ENCODE results near the gene PDE5A. TPM values are rescaled to one million over a fixed set of nuclear protein-coding genes. Genes with fewer than 3 reads are reported as not detected.
"Not testable (repeated sequence)": the region's sequence is repeated elsewhere in the genome, so short reads cannot be mapped to it uniquely, and the experiment has no call there.

Gene PDE5A
- total RNA-seq: under 1 TPM; 0.52 to 0.86 (median 0.76) TPM

DNA sequence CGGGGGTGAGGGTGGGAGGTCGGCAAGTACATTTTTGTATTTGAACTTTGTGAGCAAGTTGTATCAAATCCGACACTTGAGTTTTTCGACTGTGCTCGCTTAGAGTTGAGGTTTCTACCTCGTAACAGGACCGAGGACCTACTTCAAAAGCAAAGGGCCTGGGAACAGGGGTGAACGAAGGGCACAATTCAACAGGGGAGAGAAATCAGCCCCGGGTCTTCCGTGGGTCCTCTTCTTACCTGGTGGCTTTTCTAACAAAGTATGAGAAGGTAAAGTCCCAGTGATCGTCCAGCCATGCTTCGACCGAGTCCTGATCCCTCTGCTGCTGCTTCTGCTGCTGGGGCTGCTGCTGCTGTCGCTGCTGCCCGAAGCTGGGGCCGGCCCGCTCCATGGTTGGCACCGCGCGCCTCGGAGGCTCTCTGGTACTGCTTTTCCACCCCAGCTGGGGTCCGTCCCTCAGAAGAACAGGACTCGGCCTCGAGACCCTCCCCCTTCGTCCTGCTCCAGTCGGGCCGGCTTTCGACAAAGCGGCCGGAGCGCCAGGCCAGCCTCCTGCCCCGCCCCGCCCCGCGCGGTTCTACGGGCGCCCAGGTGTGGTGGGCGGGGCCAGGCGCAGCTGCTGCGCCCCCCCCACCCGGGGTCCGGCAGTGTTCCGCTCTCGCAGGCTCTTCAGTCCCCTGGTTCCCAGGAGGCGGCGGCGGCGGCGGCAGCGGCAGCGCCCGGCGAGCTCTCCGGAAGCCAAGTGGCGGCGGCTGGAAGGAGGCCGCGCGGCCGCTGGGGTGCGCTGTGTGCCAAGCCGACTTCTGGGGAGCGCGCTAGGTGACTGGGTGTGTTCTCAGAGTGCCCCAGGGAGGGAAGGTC is at the start of gene PDE5A:
TSS of gene PDE5A (minus strand) at position 524 of the 861 bp plus-strand sequence. CDS start at position 391, 133 bp downstream.
- no peaks in the 10 kb centered on the region for H3K9me3 Mint-ChIP-seq
- H3K36me3 Mint-ChIP-seq (ENCODE audit: insufficient read depth): no peaks in the 10 kb centered on the region
- H3K4me1 Mint-ChIP-seq (ENCODE audit: low read depth): peaks cover 17% of the 10 kb centered on the region
- ATAC-seq (peak; percentile 85 to 87), DNase-seq (peak; percentile 69)
- H3K27me3 Mint-ChIP-seq (ENCODE audit: low read depth): peaks cover 16% of the 10 kb centered on the region
- H3K4me3 Mint-ChIP-seq: peak within 1 kb of the TSS; percentile 85

DNA sequence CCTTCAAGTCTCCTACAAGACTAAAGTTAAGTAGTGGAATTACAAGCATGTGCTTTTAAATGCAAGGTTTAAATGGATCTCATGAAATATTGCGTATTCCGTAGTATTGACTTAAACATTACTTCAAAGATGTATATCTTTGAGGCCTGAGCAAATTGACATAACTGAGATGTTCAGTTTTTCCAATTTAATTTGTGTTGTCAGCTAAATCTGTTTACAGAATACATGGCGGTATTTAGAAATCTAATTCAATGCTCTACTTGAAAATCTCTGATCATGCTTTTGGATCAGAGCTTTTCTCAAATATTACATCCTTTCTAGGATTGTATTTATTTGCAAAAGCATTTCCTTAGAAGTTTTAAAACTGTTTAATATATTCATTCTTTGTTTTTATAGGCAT is 47.5 kb upstream of the PDE5A start:
- Mint-ChIP-seq H3K4me1 (ENCODE audit: low read depth) (no peaks in the 10 kb centered on the region), H3K9me3 (no peaks in the 10 kb centered on the region), H3K27me3 (ENCODE audit: low read depth) (no peaks in the 10 kb centered on the region), H3K4me3 (no peak overlapping the region), H3K36me3 (ENCODE audit: insufficient read depth) (no peaks in the 10 kb centered on the region)
- no peak for ATAC-seq
- no peak for DNase-seq

DNA sequence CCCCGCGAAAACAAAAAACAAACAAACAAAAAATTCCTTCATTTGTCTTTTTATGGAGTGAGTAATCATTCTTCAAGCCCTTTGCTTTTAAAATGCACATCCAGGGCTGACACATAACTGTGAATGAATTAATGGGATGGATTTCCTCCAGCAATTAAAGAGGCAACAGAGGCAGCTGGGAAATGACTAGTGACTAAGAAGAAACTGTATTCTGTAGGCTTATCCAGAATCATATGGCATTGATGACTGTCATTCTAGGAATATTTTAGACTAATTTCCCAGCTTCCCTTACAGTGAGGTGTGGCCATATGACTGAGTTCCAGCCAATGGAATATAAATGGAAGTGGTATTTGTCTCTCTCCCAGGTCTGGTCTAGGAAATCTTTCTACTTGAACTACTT is 46.8 kb upstream of the PDE5A start:
- DNase-seq (no peak), ATAC-seq (no peak)
- H3K36me3 Mint-ChIP-seq (ENCODE audit: insufficient read depth): no peaks in the 10 kb centered on the region
- no peak overlapping the region for H3K4me3 Mint-ChIP-seq
- no peaks in the 10 kb centered on the region for H3K9me3 Mint-ChIP-seq
- H3K4me1 Mint-ChIP-seq (ENCODE audit: low read depth): no peaks in the 10 kb centered on the region
- no peaks in the 10 kb centered on the region for H3K27me3 Mint-ChIP-seq (ENCODE audit: low read depth)

DNA sequence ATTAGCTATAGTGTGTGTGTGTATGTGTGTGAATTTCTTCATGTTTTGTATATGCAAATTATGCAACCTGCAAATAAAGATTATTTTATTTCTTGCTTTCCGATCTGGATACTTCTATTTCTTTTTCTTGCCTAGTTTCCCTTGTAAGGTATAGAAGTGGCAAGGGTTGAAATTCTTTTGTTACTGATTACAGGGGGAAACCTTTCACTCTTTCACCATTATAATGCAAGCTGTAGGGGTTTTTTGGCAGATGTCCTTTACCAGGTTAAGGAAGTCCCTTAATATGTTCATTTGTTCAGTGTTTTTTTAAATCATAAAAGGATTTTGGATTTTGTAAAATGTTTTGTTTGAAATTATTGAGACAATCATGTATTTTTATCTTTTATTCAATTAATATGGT is 44.3 kb upstream of the PDE5A start:
- DNase-seq: no peak
- H3K4me3 Mint-ChIP-seq: no peak overlapping the region
- no peaks in the 10 kb centered on the region for H3K27me3 Mint-ChIP-seq (ENCODE audit: low read depth)
- ATAC-seq: no peak
- no peaks in the 10 kb centered on the region for H3K4me1 Mint-ChIP-seq (ENCODE audit: low read depth)
- H3K36me3 Mint-ChIP-seq (ENCODE audit: insufficient read depth): no peaks in the 10 kb centered on the region
- no peaks in the 10 kb centered on the region for H3K9me3 Mint-ChIP-seq

DNA sequence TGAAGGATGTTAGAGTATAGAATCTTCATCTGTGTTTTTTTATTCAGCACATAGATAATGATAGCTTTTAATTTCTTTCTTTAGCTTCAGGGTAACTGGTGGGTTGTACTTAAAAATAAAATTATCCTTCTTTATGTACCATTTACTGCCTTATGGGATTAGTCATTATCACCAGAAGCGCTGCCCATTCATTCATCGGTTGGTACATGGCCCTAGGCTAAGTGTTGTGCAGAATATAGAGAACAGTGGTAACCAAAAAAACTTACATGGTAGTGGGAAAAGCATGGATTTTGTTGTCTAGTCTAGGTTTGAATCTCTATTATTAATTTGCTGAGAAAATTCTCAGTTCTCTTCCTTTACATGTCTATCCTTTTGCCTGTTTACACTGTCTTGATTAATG is 43.5 kb upstream of the PDE5A start:
- no peaks in the 10 kb centered on the region for H3K9me3 Mint-ChIP-seq
- no peaks in the 10 kb centered on the region for H3K27me3 Mint-ChIP-seq (ENCODE audit: low read depth)
- no peaks in the 10 kb centered on the region for H3K36me3 Mint-ChIP-seq (ENCODE audit: insufficient read depth)
- ATAC-seq (no peak), DNase-seq (no peak)
- H3K4me1 Mint-ChIP-seq (ENCODE audit: low read depth): no peaks in the 10 kb centered on the region
- no peak overlapping the region for H3K4me3 Mint-ChIP-seq

DNA sequence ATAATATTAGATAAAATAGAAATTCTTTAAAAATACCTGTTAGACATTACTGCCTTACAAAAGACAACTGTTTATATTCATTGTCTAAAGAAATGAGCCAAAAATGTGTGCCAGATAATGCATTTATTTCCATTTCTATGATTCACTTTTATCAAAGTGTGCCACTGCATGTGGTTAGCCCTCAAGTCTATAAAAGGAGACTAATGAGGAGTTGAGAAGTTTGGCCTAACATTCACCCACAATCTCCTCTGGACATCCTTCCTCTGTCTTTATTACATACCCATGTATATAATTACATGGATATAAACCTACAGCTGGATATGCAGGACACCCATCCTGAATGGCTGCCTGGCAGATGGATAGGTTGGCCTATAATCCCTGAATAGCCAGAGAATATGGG is 42.6 kb upstream of the PDE5A start:
- no peak for ATAC-seq
- Mint-ChIP-seq H3K4me1 (ENCODE audit: low read depth) (no peaks in the 10 kb centered on the region), H3K4me3 (no peak overlapping the region), H3K9me3 (no peaks in the 10 kb centered on the region), H3K27me3 (ENCODE audit: low read depth) (peaks cover 6% of the 10 kb centered on the region), H3K36me3 (ENCODE audit: insufficient read depth) (no peaks in the 10 kb centered on the region)
- DNase-seq: no peak

DNA sequence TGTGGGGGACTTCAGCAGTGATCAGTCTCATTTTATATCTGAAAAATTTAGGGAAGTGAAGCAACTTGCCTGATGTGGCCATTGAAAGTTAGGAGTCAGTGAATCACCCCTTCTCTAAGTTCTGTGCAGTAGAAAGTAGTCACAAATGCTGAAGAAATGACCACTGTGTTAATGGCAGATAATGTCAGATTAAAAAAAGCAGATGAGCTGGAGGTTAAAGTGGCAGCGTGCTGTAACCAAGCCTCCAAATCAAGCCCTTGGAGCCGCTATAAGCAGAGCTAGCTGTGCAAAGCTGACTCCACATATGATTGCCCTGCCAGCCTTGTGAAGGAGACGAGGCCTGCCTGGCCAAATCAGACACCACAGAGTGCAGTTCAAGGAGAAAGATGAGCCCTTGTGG is 39.2 kb upstream of the PDE5A start:
- Mint-ChIP-seq H3K4me3 (no peak overlapping the region), H3K27me3 (ENCODE audit: low read depth) (peaks cover 10% of the 10 kb centered on the region), H3K4me1 (ENCODE audit: low read depth) (peaks cover 3% of the 10 kb centered on the region), H3K9me3 (no peaks in the 10 kb centered on the region), H3K36me3 (ENCODE audit: insufficient read depth) (no peaks in the 10 kb centered on the region)
- DNase-seq (no peak), ATAC-seq (no peak)

DNA sequence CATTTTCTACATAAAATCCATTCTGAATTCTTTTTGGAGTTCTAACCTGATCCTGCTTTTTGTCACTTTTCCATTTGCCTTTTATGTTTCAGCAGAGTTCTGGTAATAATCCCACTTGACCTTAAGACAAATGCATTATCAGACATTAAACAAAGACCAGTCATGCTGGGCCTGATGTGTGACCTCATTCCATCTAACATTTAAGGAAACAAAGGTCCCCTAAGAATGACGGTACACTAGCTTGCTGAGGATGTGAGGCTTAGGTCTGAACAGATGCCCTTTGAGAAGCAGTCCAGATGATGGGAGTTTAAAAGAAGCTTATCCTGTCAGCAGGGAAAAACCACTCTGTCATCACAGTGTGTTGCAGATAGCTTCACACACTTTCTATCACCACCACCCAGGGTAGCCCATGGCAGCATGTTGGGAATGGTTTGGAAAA is 38.1 kb upstream of the PDE5A start:
- ATAC-seq: no peak
- DNase-seq: no peak
- H3K36me3 Mint-ChIP-seq (ENCODE audit: insufficient read depth): no peaks in the 10 kb centered on the region
- no peak overlapping the region for H3K4me3 Mint-ChIP-seq
- no peaks in the 10 kb centered on the region for H3K9me3 Mint-ChIP-seq
- H3K27me3 Mint-ChIP-seq (ENCODE audit: low read depth): peaks cover 13% of the 10 kb centered on the region
- peaks cover 3% of the 10 kb centered on the region for H3K4me1 Mint-ChIP-seq (ENCODE audit: low read depth)

DNA sequence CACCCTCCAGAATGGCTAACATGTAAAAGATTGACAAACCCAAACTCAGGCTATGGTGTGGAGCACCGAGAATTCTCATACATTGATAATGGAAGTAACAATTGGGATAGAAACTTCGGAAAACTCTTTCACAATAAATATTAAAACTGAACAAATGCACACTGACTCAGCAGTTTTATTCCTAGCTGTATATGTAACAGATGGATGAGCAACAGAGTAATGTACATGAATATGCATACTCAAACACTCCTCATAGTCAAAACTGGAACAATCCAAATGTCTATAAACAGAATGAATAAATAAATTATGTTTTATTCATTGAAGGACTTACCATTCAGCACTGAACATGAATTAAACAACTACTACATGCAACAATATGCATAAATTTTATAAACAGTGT is 37.1 kb upstream of the PDE5A start:
- Mint-ChIP-seq H3K36me3 (ENCODE audit: insufficient read depth) (no peaks in the 10 kb centered on the region), H3K27me3 (ENCODE audit: low read depth) (peaks cover 13% of the 10 kb centered on the region), H3K9me3 (no peaks in the 10 kb centered on the region), H3K4me1 (ENCODE audit: low read depth) (peaks cover 3% of the 10 kb centered on the region), H3K4me3 (no peak overlapping the region)
- DNase-seq (no peak), ATAC-seq (no peak)

DNA sequence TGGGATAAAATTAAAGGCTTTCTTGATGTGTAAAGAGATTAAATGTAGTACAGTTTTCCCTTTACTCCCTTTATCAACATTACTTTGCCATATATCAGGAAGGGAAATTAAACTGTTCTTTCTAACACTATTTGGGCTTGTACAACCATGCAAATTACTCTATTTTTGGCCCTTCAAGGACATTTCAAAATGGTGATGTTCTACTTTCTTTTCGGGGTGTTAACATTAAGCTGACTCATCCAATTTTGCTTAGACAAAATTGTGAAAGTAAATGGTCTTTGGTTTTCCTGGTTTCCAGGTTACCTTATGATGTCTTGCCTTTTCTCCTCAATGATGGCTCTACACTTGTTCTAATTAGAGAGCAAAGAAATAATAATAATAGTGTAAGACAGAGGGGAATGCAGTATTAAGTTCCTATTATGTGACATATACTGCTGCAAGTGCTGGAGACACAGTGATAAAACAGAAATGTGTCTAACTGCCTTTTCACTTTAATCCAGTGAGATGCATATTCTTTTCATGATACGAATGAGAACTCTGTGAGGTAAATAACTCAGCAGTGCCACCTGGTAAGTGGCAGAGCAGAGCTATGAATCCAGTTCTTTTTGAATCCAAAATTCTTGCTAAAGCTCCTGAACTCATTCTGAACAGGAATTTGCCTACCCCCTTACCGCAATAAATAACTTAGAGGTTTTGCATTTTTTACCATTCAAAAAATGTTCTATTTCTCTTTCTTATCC is 35.7 kb upstream of the PDE5A start:
- no peaks in the 10 kb centered on the region for H3K36me3 Mint-ChIP-seq (ENCODE audit: insufficient read depth)
- H3K4me3 Mint-ChIP-seq: no peak overlapping the region
- peaks cover 13% of the 10 kb centered on the region for H3K27me3 Mint-ChIP-seq (ENCODE audit: low read depth)
- no peak for DNase-seq
- H3K9me3 Mint-ChIP-seq: no peaks in the 10 kb centered on the region
- ATAC-seq: no peak
- H3K4me1 Mint-ChIP-seq (ENCODE audit: low read depth): peaks cover 3% of the 10 kb centered on the region

DNA sequence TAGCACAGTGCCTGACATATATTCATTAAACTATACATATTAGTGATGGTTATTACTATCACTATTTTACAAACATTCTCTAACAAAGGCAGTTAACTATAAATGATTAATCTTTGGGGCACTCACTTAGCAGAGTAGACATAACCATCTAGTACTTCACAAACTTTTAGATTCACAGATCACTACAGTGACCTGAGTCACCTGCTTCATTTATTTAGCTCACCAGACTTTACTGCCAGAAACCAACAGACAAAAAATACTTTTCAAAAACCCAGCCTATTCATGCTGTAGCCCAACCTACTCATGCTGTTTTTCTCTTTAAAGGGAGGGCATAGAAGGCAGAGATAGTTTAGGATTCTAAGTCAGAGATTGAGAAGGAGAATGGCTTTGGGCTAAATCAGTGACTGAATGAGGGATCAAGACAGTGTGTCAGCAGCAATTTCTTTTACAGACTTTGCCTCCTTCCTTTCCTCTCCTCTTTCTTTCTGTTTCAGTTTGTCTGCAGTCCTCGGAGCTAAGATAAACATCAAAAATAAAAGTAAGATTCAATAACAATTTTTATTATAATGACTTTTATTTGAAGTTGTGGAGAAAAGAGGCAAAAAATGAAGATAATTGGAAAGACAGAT is 34.7 kb upstream of the PDE5A start:
- Mint-ChIP-seq H3K9me3 (no peaks in the 10 kb centered on the region), H3K4me3 (no peak overlapping the region), H3K36me3 (ENCODE audit: insufficient read depth) (no peaks in the 10 kb centered on the region), H3K4me1 (ENCODE audit: low read depth) (peaks cover 3% of the 10 kb centered on the region), H3K27me3 (ENCODE audit: low read depth) (peaks cover 13% of the 10 kb centered on the region)
- ATAC-seq: no peak
- no peak for DNase-seq

DNA sequence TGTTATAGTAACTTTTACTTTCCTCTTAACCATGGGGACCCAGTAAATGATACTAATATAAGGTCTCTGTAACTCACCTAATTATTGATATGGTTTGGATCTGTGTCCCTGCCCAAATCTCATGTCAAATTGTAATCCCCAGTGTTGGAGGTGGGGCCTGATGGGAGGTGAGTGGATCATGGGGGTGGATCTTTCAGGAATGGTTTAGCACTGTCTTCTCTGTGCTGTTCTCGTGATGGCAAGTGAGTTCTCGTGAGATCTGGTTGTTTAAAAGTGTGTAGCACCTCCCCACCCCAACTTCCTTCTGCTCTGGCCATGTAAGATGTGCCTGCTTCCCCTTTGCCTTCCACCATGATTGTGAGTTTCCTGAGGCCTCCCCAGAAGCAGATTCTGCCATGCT is 34.0 kb upstream of the PDE5A start:
- peaks cover 13% of the 10 kb centered on the region for H3K27me3 Mint-ChIP-seq (ENCODE audit: low read depth)
- H3K4me3 Mint-ChIP-seq; H3K9me3 Mint-ChIP-seq; H3K4me1 Mint-ChIP-seq (ENCODE audit: low read depth); DNase-seq; H3K36me3 Mint-ChIP-seq (ENCODE audit: insufficient read depth); ATAC-seq: not testable (repeated sequence)

DNA sequence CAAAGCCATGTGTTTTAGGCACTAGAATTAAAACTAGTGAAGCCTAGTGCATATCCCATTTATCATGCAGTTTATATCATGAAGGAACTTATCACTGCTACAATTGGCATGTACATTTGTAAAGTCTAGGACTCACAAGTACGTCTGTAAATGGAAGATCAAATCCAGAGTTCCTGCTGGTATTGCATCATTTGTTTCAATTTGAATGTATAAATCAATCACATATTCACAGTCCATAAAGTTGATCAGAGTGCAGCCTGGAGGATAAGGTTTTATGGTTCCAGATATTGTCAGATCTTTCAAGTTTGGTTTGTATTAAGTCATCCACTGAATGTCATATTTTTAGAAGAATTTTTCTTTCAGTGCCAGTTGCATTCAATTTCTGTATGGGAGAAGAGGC is 32.6 kb upstream of the PDE5A start:
- Mint-ChIP-seq H3K4me1 (ENCODE audit: low read depth) (peaks cover 3% of the 10 kb centered on the region), H3K4me3 (no peak overlapping the region), H3K27me3 (ENCODE audit: low read depth) (peaks cover 8% of the 10 kb centered on the region), H3K36me3 (ENCODE audit: insufficient read depth) (no peaks in the 10 kb centered on the region), H3K9me3 (no peaks in the 10 kb centered on the region)
- no peak for ATAC-seq
- no peak for DNase-seq

DNA sequence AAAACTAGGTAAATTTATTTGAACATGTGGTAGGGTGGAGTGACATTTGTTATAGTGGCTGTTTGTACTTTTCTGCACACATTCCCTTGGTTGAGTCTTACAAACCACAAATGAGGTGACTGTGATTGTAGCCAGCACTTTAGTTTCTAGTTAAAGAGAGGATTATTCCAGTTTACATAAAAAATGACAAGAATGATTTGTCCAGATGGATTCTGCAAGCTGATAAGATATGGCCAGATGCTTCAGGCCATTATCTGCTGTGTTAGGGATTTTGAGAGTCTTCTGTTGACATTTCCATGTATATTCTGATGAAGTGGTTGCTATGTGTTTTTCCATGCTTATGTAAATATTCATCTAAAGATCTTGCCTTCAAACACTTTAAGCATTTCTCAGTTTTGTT is 31.0 kb upstream of the PDE5A start:
- Mint-ChIP-seq H3K9me3 (no peaks in the 10 kb centered on the region), H3K36me3 (ENCODE audit: insufficient read depth) (no peaks in the 10 kb centered on the region), H3K27me3 (ENCODE audit: low read depth) (peaks cover 8% of the 10 kb centered on the region), H3K4me1 (ENCODE audit: low read depth) (peaks cover 3% of the 10 kb centered on the region), H3K4me3 (no peak overlapping the region)
- ATAC-seq (no peak), DNase-seq (no peak)
